Measurements from ENCODE around the gene ZBTB7A.

Gene ZBTB7A

GRCh38 chr19:4030981-4031380 lies 35.7 kb downstream of the ZBTB7A start:
- CTCF ChIA-PET: no interaction called here
- no peak for TF ChIP-seq L3MBTL2 (conservative IDR thresholded peaks at IDR 0.05)
- no peak for TF ChIP-seq FOXM1 (IDR thresholded peaks at IDR 0.05; ENCODE audit: borderline replicate concordance)
- TF ChIP-seq SUZ12 (IDR thresholded peaks at IDR 0.05): no peak
- no peak for TF ChIP-seq PKNOX1 (IDR thresholded peaks at IDR 0.05)
- TF ChIP-seq SP1 (IDR thresholded peaks at IDR 0.05): no peak
- TF ChIP-seq TARDBP (IDR thresholded peaks at IDR 0.05): no peak
- no peak for TF ChIP-seq ELF4 (IDR thresholded peaks at IDR 0.05)
- no peak for TF ChIP-seq LEF1 (IDR thresholded peaks at IDR 0.05; ENCODE audit: borderline replicate concordance)
- TF ChIP-seq ZNF384 (IDR thresholded peaks at IDR 0.05): no peak
- TF ChIP-seq ARNT (IDR thresholded peaks at IDR 0.05): no peak
- TF ChIP-seq FOXA1 (IDR thresholded peaks at IDR 0.05): no peak
- DNase-seq (ENCODE audit: extremely low spot score): no peak
- POLR2A ChIA-PET: no interaction called here

- no peak for TF ChIP-seq FOXM1 (IDR thresholded peaks at IDR 0.05; ENCODE audit: borderline replicate concordance)
- TF ChIP-seq FOXA1 (IDR thresholded peaks at IDR 0.05): no peak
- TF ChIP-seq LEF1 (IDR thresholded peaks at IDR 0.05; ENCODE audit: borderline replicate concordance): no peak
- TF ChIP-seq SP1 (IDR thresholded peaks at IDR 0.05): no peak
- no peak for TF ChIP-seq SUZ12 (IDR thresholded peaks at IDR 0.05)
- TF ChIP-seq ZNF384 (IDR thresholded peaks at IDR 0.05): no peak
- no peak for TF ChIP-seq CTBP1 (IDR thresholded peaks at IDR 0.05; ENCODE audit: borderline replicate concordance)
- ChIA-PET POLR2A (no interaction called here), CTCF (no interaction called here)
- no peak for DNase-seq (ENCODE audit: extremely low spot score)
Observed at GRCh38 chr19:4030552-4030951, 36.1 kb downstream of the ZBTB7A start.

- ChIA-PET POLR2A (interaction anchor here (0.9 kb wide), 1 partner anchor 44 kb away, joined by 3 read pairs; no protein-coding TSS in a partner anchor), CTCF (no interaction called here)
- DNase-seq (ENCODE audit: extremely low spot score): no peak
- TF ChIP-seq ARNT (IDR thresholded peaks at IDR 0.05) (no peak), FOXK2 (IDR thresholded peaks at IDR 0.05) (no peak), HDGF (IDR thresholded peaks at IDR 0.05; ENCODE audit: borderline replicate concordance) (no peak), TARDBP (IDR thresholded peaks at IDR 0.05) (no peak), SUZ12 (IDR thresholded peaks at IDR 0.05) (no peak), CTBP1 (IDR thresholded peaks at IDR 0.05; ENCODE audit: borderline replicate concordance) (no peak), SP1 (IDR thresholded peaks at IDR 0.05) (no peak), FOXM1 (IDR thresholded peaks at IDR 0.05; ENCODE audit: borderline replicate concordance) (no peak), NFRKB (IDR thresholded peaks at IDR 0.05) (no peak), ELF4 (IDR thresholded peaks at IDR 0.05) (no peak), BHLHE40 (IDR thresholded peaks at IDR 0.05; ENCODE audit: borderline replicate concordance) (no peak), ZNF384 (IDR thresholded peaks at IDR 0.05) (no peak), PKNOX1 (IDR thresholded peaks at IDR 0.05) (no peak), LEF1 (IDR thresholded peaks at IDR 0.05; ENCODE audit: borderline replicate concordance) (no peak), L3MBTL2 (conservative IDR thresholded peaks at IDR 0.05) (no peak), FOXA1 (IDR thresholded peaks at IDR 0.05) (no peak)
Observed at GRCh38 chr19:4029247-4029614, 37.5 kb downstream of the ZBTB7A start.

GRCh38 chr19:4028334-4029246 lies 38.1 kb downstream of the ZBTB7A start:
- ChIA-PET POLR2A (interaction anchor here (0.9 kb wide), 1 partner anchor 43 kb away, joined by 3 read pairs; no protein-coding TSS in a partner anchor), CTCF (no interaction called here)
- TF ChIP-seq ELF4 (IDR thresholded peaks at IDR 0.05): no peak
- no peak for TF ChIP-seq FOXM1 (IDR thresholded peaks at IDR 0.05; ENCODE audit: borderline replicate concordance)
- TF ChIP-seq PKNOX1 (IDR thresholded peaks at IDR 0.05): no peak
- no peak for TF ChIP-seq ARNT (IDR thresholded peaks at IDR 0.05)
- DNase-seq (ENCODE audit: extremely low spot score): no peak

- TF ChIP-seq LEF1 (IDR thresholded peaks at IDR 0.05; ENCODE audit: borderline replicate concordance) (no peak), SUZ12 (IDR thresholded peaks at IDR 0.05) (no peak), FOXM1 (IDR thresholded peaks at IDR 0.05; ENCODE audit: borderline replicate concordance) (no peak), PKNOX1 (IDR thresholded peaks at IDR 0.05) (no peak), CTBP1 (IDR thresholded peaks at IDR 0.05; ENCODE audit: borderline replicate concordance) (no peak), SP1 (IDR thresholded peaks at IDR 0.05) (no peak), ZNF384 (IDR thresholded peaks at IDR 0.05) (no peak), FOXA1 (IDR thresholded peaks at IDR 0.05) (no peak)
- POLR2A ChIA-PET: no interaction called here
Observed at GRCh38 chr19:4027146-4027545, 39.6 kb downstream of the ZBTB7A start.

GRCh38 chr19:4025317-4025716 lies 41.4 kb downstream of the ZBTB7A start:
- DNase-seq (ENCODE audit: extremely low spot score): no peak
- no peak for TF ChIP-seq CTBP1 (IDR thresholded peaks at IDR 0.05; ENCODE audit: borderline replicate concordance)
- TF ChIP-seq LEF1 (IDR thresholded peaks at IDR 0.05; ENCODE audit: borderline replicate concordance): no peak
- no peak for TF ChIP-seq BHLHE40 (IDR thresholded peaks at IDR 0.05; ENCODE audit: borderline replicate concordance)
- TF ChIP-seq L3MBTL2 (conservative IDR thresholded peaks at IDR 0.05): no peak
- TF ChIP-seq HDGF (IDR thresholded peaks at IDR 0.05; ENCODE audit: borderline replicate concordance): no peak
- TF ChIP-seq ELF4 (IDR thresholded peaks at IDR 0.05): no peak
- TF ChIP-seq TARDBP (IDR thresholded peaks at IDR 0.05): no peak
- CTCF ChIA-PET: interaction anchor here (0.6 kb wide), 1 partner anchor 16 kb away, joined by 5 read pairs; no protein-coding TSS in a partner anchor
- POLR2A ChIA-PET: no interaction called here

More at GRCh38 chr19:4027146-4027545, 39.6 kb downstream of the ZBTB7A start:
- DNase-seq (ENCODE audit: extremely low spot score): no peak
- CTCF ChIA-PET: no interaction called here

Data from HEK293T (cell line).